Astrocyte (in vitro differentiated cells and primary cell): Measurements from ENCODE around the gene USP20. TPM values are rescaled to one million over a fixed set of nuclear protein-coding genes. Genes with fewer than 3 reads are reported as not detected.

Source experiments
- DNase-seq: peaks from one replicate; pipeline ENCODE4 v3.0.0-alpha.2; 2010; ENCODE audit warnings: low read depth
- FAIRE-seq: peaks from 2 replicates; lab custom pipeline; 2011; peaks lifted over from hg19 to GRCh38; lab: Jason Lieb, UNC
- H2AFZ ChIP-seq: 2 replicates; pipeline ENCODE4 v1.6.0; 2012; ENCODE audit warnings: low read depth, low read length, inconsistent platforms
- H3K27ac ChIP-seq: 2 replicates; pipeline ENCODE4 v1.5.1; 2011; ENCODE audit warnings: low read depth, low read length, inconsistent platforms
- H3K27me3 ChIP-seq: 2 replicates; pipeline ENCODE4 v1.6.0; 2011; ENCODE audit warnings: low read length, inconsistent platforms; ENCODE audit not compliant: insufficient read depth
- H3K36me3 ChIP-seq: 2 replicates; pipeline ENCODE4 v1.5.1; 2011; ENCODE audit warnings: low read length, inconsistent platforms; ENCODE audit not compliant: insufficient read depth
- H3K4me1 ChIP-seq: 2 replicates; pipeline ENCODE4 v1.5.1; 2011; ENCODE audit warnings: low read length, inconsistent platforms; ENCODE audit not compliant: insufficient read depth
- H3K4me2 ChIP-seq: 2 replicates; pipeline ENCODE4 v1.6.0; 2012; ENCODE audit warnings: low read length, inconsistent platforms
- H3K4me3 ChIP-seq: 2 replicates; pipeline ENCODE4 v1.5.1; 2011; ENCODE audit warnings: low read depth, mild to moderate bottlenecking, low read length, inconsistent platforms; ENCODE audit not compliant: insufficient read depth
- H3K79me2 ChIP-seq: 2 replicates; pipeline ENCODE4 v1.6.0; 2012; ENCODE audit warnings: mild to moderate bottlenecking, low read length, inconsistent platforms; ENCODE audit not compliant: insufficient read depth
- H3K9ac ChIP-seq: 2 replicates; pipeline ENCODE4 v1.6.0; 2012; ENCODE audit warnings: mild to moderate bottlenecking, low read length, inconsistent platforms
- H3K9me3 ChIP-seq: 2 replicates; pipeline ENCODE4 v1.5.1; 2012; ENCODE audit warnings: low read depth, mild to moderate bottlenecking, low read length, inconsistent platforms; ENCODE audit not compliant: insufficient read depth
- H4K20me1 ChIP-seq: 2 replicates; pipeline ENCODE4 v1.6.0; 2012; ENCODE audit warnings: low read length, inconsistent platforms; ENCODE audit not compliant: insufficient read depth
- H3K27ac Mint-ChIP-seq: one replicate; pipeline ENCODE4 v1.8.0; 2021; ENCODE audit warnings: mild to moderate bottlenecking, mixed read lengths; ENCODE audit not compliant: unreplicated experiment
- H3K27me3 Mint-ChIP-seq: one replicate; pipeline ENCODE4 v1.8.0; 2021; ENCODE audit warnings: low read depth, mixed read lengths; ENCODE audit not compliant: unreplicated experiment
- H3K36me3 Mint-ChIP-seq: one replicate; pipeline ENCODE4 v1.8.0; 2021; ENCODE audit warnings: low read depth, mixed read lengths; ENCODE audit not compliant: unreplicated experiment
- H3K4me1 Mint-ChIP-seq: one replicate; pipeline ENCODE4 v1.8.0; 2021; ENCODE audit warnings: low read depth, mixed read lengths; ENCODE audit not compliant: unreplicated experiment
- H3K4me3 Mint-ChIP-seq: one replicate; pipeline ENCODE4 v1.8.0; 2021; ENCODE audit warnings: mild to moderate bottlenecking, moderate library complexity, mixed read lengths; ENCODE audit not compliant: unreplicated experiment
- H3K9me3 Mint-ChIP-seq: one replicate; pipeline ENCODE4 v1.8.0; 2021; ENCODE audit warnings: mild to moderate bottlenecking, mixed read lengths; ENCODE audit not compliant: unreplicated experiment
- CTCF ChIP-seq: IDR thresholded peaks from 2 replicates; pipeline ENCODE4 v1.5.1; 2011; ENCODE audit warnings: low read depth, mild to moderate bottlenecking, inconsistent platforms, low read length, moderate library complexity; ENCODE audit not compliant: insufficient read depth
- EZH2 ChIP-seq: IDR thresholded peaks from 2 replicates; pipeline ENCODE4 v1.6.1; 2012; ENCODE audit warnings: mild to moderate bottlenecking, low read length, inconsistent platforms; ENCODE audit not compliant: insufficient read depth
- total RNA-seq: library from RNA; stranded (reverse); gene quantifications from 2 replicates; pipeline ENCODE4 v1.2.1, GENCODE V29; 2021

USP20 gene
- total RNA-seq, 1 donor from 2014 or later, result 24.1 TPM

GRCh38 chr9:129910628-129911567, 75.6 kb downstream of the USP20 start:
- H3K27ac Mint-ChIP-seq, result peak overlapping the region; percentile 97

DNA sequence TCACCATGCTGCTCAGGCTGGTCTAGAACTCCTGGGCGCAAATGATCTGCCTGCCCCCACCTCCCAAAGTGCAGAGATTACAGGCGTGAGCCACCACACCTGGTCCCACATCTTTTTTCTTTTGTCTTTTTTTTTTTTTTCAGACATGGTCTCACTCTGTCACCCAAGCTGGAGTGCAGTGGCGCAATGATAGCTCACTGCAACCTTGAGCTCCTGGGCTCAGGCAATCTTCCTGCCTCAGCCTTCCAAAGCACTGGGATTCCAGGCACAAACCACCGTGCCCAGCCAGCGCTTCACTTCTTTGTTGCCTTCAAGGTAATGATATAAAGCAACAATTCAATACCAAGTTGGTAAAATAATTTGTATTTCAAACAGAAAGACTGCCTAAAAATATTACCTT, 78.8 kb downstream of the USP20 start:
- Histone ChIP-seq H3K27ac (no peak overlapping the region), H2AFZ (no peak overlapping the region), H3K4me2 (no peak overlapping the region), H3K27me3 (no peaks in the 10 kb centered on the region), H3K4me1 (peaks cover 10% of the 10 kb centered on the region), H4K20me1 (no peaks in the 10 kb centered on the region), H3K9me3 (no peaks in the 10 kb centered on the region), H3K79me2 (no peaks in the 10 kb centered on the region), H3K9ac (no peak overlapping the region), H3K4me3 (no peak overlapping the region), H3K36me3 (no peaks in the 10 kb centered on the region)
- Mint-ChIP-seq H3K27ac (peak overlapping the region; percentile 26), H3K4me3 (no peak overlapping the region), H3K27me3 (no peaks in the 10 kb centered on the region), H3K4me1 (peaks cover 17% of the 10 kb centered on the region), H3K36me3 (peaks cover 10% of the 10 kb centered on the region), H3K9me3 (no peaks in the 10 kb centered on the region)
- no peak for DNase-seq
- FAIRE-seq, result no peak
- TF ChIP-seq EZH2 (no peak), CTCF (no peak)

More at GRCh38 chr9:129910628-129911567, 75.6 kb downstream of the USP20 start:
- H3K27ac ChIP-seq, result no peak overlapping the region
- peak overlapping the region; percentile 34 for H3K4me3 Mint-ChIP-seq
- DNase-seq (peak; percentile 100), FAIRE-seq (peak; percentile 98)
- no peaks in the 10 kb centered on the region for H3K9me3 Mint-ChIP-seq
- no peaks in the 10 kb centered on the region for H3K27me3 ChIP-seq
- no peak overlapping the region for H2AFZ ChIP-seq
- TF ChIP-seq EZH2 (no peak), CTCF (no peak)
- peak overlapping the region; percentile 20 for H3K4me2 ChIP-seq
- no peaks in the 10 kb centered on the region for H4K20me1 ChIP-seq
- H3K36me3 Mint-ChIP-seq, result peaks cover 13% of the 10 kb centered on the region
- no peak overlapping the region for H3K9ac ChIP-seq
- H3K4me3 ChIP-seq, result no peak overlapping the region
- H3K4me1 Mint-ChIP-seq, result peaks cover 17% of the 10 kb centered on the region
- no peaks in the 10 kb centered on the region for H3K9me3 ChIP-seq
- H3K79me2 ChIP-seq, result no peaks in the 10 kb centered on the region
- H3K4me1 ChIP-seq, result peaks cover 10% of the 10 kb centered on the region
- H3K36me3 ChIP-seq, result no peaks in the 10 kb centered on the region
- H3K27me3 Mint-ChIP-seq, result no peaks in the 10 kb centered on the region

- Mint-ChIP-seq H3K4me3 (no peak overlapping the region), H3K27ac (no peak overlapping the region), H3K36me3 (peaks cover 12% of the 10 kb centered on the region), H3K27me3 (no peaks in the 10 kb centered on the region), H3K4me1 (no peaks in the 10 kb centered on the region), H3K9me3 (no peaks in the 10 kb centered on the region)
- DNase-seq, result no peak
- H3K27me3 ChIP-seq, result no peaks in the 10 kb centered on the region
- no peak overlapping the region for H3K9ac ChIP-seq
- H2AFZ ChIP-seq, result no peak overlapping the region
- H3K4me1 ChIP-seq, result no peaks in the 10 kb centered on the region
- H3K4me2 ChIP-seq, result no peak overlapping the region
- H3K79me2 ChIP-seq, result no peaks in the 10 kb centered on the region
- no peak for FAIRE-seq
- no peaks in the 10 kb centered on the region for H3K9me3 ChIP-seq
- no peak overlapping the region for H3K4me3 ChIP-seq
- no peaks in the 10 kb centered on the region for H3K36me3 ChIP-seq
- no peaks in the 10 kb centered on the region for H4K20me1 ChIP-seq
- TF ChIP-seq CTCF, result no peak
- no peak for TF ChIP-seq EZH2
- H3K27ac ChIP-seq, result no peak overlapping the region
Measured at GRCh38 chr9:129916707-129917106, 81.4 kb downstream of the USP20 start.
